OCI-M1 (cell line): Measurements from ENCODE around the gene RAD51AP1.
"Not testable (repeated sequence)": the region's sequence is repeated elsewhere in the genome, so short reads cannot be mapped to it uniquely, and the experiment has no call there.

Experiments used
- DNase-seq: peaks from one replicate; lab custom pipeline; 2025; lab: John Stamatoyannopoulos, UW

The RAD51AP1 gene

GRCh38 chr12:4538207-4539160 lies at the start of gene RAD51AP1:
RAD51AP1 (plus strand) TSS chr12:4538890; CDS start chr12:4538940, 50 bp downstream.
- peak; percentile 97 for DNase-seq

- DNase-seq, result no peak
Measured at GRCh38 chr12:4489556-4489955, 49.1 kb upstream of the RAD51AP1 start.

- no peak for DNase-seq
Measured at GRCh38 chr12:4490973-4491372, 47.7 kb upstream of the RAD51AP1 start.

- no peak for DNase-seq
Measured at GRCh38 chr12:4496145-4496838, 42.4 kb upstream of the RAD51AP1 start.

- DNase-seq, result no peak
Measured at GRCh38 chr12:4499186-4499585, 39.5 kb upstream of the RAD51AP1 start.

GRCh38 chr12:4505376-4505986 lies 33.2 kb upstream of the RAD51AP1 start:
- no peak for DNase-seq

GRCh38 chr12:4506430-4506829 lies 32.3 kb upstream of the RAD51AP1 start:
- DNase-seq, result no peak

GRCh38 chr12:4506870-4507269 lies 31.8 kb upstream of the RAD51AP1 start:
- DNase-seq, result peak; percentile 19

GRCh38 chr12:4508503-4508902 lies 30.2 kb upstream of the RAD51AP1 start:
- not testable (repeated sequence) for DNase-seq

GRCh38 chr12:4509269-4509668 lies 29.4 kb upstream of the RAD51AP1 start:
- DNase-seq, result not testable (repeated sequence)

- DNase-seq, result no peak
Measured at GRCh38 chr12:4518106-4518728, 20.5 kb upstream of the RAD51AP1 start.

- not testable (repeated sequence) for DNase-seq
Measured at GRCh38 chr12:4523443-4523842, 15.2 kb upstream of the RAD51AP1 start.

GRCh38 chr12:4526923-4527546 lies 11.7 kb upstream of the RAD51AP1 start:
- peak; percentile 55 for DNase-seq

- DNase-seq, result no peak
Measured at GRCh38 chr12:4530160-4530559, 8.5 kb upstream of the RAD51AP1 start.

- DNase-seq, result no peak
Measured at GRCh38 chr12:4530982-4531586, 7.6 kb upstream of the RAD51AP1 start.

- no peak for DNase-seq
Measured at GRCh38 chr12:4535092-4535491, 3.6 kb upstream of the RAD51AP1 start.

- DNase-seq, result no peak
Measured at GRCh38 chr12:4535871-4536270, 2.8 kb upstream of the RAD51AP1 start.

- DNase-seq, result peak; percentile 50
Measured at GRCh38 chr12:4539167-4539870, 629 bp downstream of the RAD51AP1 start.

GRCh38 chr12:4540170-4540569 lies 1.5 kb downstream of the RAD51AP1 start:
- DNase-seq, result no peak

- DNase-seq, result peak; percentile 75
Measured at GRCh38 chr12:4540638-4541037, 1.9 kb downstream of the RAD51AP1 start.

- no peak for DNase-seq
Measured at GRCh38 chr12:4545195-4545594, 6.5 kb downstream of the RAD51AP1 start.
